Stimulated activated CD8-positive, alpha-beta memory T cell treated with anti-CD3 and anti-CD28 coated beads, Interleukin-12 subunit alpha, Interleukin-12 subunit beta, amount 100 ng/mL, for 24 hours (primary cell): ENCODE data around the gene KCNQ2.

Experiments
- DNase-seq: peaks from one replicate; pipeline ENCODE4 v3.0.0-alpha.2; 2020; ENCODE audit errors: extremely low read depth

The KCNQ2 gene

DNA sequence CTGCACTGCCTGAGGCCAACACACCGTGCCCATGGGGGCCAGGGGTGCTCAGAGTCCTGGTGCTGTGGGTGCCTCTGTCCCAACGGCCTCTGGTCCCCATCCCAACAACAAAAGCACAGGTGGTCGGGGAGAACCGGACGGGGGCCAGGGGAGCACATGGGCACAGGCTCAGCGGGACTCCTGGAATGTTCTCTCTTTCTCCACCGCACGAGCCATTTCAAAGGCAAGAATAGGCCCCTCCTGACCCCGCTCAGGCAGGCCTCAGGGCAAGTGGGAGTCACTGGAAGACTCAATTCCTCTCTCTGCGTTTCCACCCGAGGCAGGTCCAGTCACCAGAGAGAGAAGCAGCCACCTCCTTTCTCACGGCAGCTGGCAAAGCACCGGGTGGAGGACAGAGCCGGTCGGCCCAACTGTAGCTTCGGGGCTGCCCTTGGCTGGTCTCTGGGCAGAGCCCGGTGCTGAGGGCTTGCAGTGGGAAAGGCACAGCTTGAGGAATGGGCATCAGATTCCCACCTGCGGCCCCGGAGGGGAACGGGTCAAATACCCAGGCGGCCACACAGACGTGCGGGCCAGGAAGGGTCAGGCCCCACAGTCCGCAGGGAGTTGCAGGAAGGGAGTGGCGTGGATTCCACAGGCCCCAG, 55.2 kb downstream of the KCNQ2 start:
- no peak for DNase-seq

GRCh38 chr20:63416631-63417030, 55.8 kb downstream of the KCNQ2 start:
- DNase-seq: no peak

GRCh38 chr20:63415647-63416391, 56.6 kb downstream of the KCNQ2 start:
- DNase-seq: no peak

GRCh38 chr20:63414720-63415430, 57.6 kb downstream of the KCNQ2 start:
- no peak for DNase-seq

DNA sequence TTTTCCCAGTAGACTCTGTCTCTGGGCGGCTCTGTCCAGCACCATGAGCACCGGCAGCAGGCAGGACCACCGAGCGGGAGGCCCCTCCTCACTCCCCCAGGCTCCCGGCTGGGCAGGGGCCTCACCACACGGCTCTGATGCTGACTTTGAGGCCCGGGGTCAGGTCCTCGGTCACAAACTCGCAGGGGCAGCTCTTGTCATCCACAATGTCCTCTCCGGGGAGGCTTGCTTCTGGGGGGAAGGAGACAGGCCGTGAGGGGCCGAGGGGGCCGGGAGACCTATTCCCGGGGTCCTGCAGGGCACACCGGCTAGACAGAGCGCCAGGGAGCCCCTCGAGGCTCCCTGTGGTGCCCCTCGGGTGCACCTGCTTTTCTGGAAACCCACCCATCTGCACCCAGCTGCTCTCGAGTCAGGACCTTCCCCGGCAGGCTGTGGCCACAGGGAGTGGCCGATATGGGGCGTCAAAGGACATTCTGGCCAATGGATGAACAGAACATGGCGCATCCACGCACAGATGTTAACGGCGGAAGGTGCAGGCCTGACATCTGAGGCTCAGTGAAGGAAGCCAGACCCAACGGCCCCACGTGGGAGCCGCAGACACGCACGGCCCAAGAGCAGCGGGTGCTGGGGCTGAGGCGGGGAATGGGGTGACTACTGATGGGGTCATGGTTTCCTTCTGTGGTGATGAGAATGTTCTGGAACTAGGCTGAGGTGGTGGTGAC, 58.3 kb downstream of the KCNQ2 start:
- no peak for DNase-seq

GRCh38 chr20:63413323-63413722, 59.1 kb downstream of the KCNQ2 start:
- no peak for DNase-seq

GRCh38 chr20:63412889-63413288, 59.6 kb downstream of the KCNQ2 start:
- DNase-seq: no peak

- DNase-seq: no peak
Observed at GRCh38 chr20:63411898-63412631, 60.4 kb downstream of the KCNQ2 start.

- no peak for DNase-seq
Observed at GRCh38 chr20:63411151-63411897, 61.1 kb downstream of the KCNQ2 start.

GRCh38 chr20:63409834-63410435, 62.5 kb downstream of the KCNQ2 start:
- no peak for DNase-seq

DNA sequence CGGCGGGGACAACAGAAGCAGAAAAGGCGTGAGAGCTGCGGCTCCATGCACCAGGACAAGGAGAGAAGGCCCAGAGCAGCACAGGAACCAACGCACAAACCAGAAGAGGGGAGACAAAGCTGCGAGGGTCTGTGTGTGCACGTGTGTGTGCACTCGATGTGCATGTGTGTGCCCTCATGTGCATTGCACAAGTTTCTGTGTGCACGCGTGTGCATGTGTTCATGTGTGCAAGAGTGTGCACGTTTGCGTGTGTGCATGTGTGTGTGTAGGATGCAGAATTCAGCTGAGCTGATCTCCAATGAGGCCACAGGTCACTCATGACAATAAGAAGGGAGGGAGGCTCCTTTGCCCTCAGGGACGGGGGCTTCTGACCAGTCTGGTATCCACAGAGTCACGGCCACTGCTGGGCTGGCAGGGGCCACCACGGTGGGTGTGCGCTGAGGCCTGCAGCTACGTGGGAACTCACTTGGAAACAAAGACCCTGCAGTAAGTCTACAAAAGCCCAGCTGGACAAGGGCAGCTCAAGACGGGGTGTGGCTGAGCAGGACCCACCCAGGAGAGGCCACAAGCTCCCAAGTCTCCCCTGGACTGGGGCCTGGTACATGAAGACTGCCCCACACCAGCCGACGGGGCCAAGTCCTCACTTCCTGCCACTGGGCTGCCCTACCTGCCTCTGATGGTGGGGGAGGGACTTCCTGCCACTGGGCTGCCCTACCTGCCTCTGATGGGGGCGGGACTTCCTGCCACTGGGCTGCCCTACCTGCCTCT, 63.2 kb downstream of the KCNQ2 start:
- no peak for DNase-seq

- DNase-seq: no peak
Observed at GRCh38 chr20:63408684-63409046, 63.8 kb downstream of the KCNQ2 start.

DNA sequence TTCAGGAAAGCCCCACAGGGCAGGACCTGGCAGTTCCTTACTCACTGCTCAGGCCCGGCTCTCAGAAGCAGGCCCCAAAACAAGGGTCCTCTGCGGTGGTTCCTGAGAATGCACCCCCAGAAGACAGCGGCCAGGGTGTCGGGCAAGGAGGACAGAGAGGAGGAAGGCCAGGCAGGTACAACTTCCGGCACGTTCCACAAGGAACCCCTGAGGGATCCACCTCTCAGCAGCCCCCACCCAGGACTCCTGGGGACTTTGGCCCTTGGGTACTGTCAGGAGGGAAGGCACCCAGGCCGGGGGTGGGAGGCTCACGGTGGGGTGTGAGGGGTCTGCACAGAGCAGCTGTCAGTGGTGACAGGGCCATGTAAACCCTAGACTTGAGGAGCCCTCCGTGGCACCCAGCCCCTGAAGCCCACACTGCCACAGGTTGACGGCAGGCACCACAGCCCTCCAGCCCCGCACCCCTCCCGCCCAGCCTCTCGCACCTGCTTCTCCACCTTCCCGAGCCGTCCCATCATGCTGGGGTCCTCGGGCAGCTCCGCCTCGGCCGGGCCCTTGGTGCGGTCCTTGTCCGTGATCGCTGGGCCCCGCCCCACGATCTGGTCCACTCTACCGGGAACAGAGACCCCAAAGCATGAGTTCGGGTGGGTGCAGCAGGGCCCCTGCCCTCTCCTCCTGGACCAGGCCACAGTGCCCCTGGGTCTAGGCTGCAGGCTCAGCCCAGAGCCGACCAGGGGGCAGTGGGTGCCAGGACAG, 64.3 kb downstream of the KCNQ2 start:
- no peak for DNase-seq

GRCh38 chr20:63406617-63407245, 65.7 kb downstream of the KCNQ2 start:
- DNase-seq: no peak

- DNase-seq: no peak
Observed at GRCh38 chr20:63406011-63406410, 66.4 kb downstream of the KCNQ2 start.

DNA sequence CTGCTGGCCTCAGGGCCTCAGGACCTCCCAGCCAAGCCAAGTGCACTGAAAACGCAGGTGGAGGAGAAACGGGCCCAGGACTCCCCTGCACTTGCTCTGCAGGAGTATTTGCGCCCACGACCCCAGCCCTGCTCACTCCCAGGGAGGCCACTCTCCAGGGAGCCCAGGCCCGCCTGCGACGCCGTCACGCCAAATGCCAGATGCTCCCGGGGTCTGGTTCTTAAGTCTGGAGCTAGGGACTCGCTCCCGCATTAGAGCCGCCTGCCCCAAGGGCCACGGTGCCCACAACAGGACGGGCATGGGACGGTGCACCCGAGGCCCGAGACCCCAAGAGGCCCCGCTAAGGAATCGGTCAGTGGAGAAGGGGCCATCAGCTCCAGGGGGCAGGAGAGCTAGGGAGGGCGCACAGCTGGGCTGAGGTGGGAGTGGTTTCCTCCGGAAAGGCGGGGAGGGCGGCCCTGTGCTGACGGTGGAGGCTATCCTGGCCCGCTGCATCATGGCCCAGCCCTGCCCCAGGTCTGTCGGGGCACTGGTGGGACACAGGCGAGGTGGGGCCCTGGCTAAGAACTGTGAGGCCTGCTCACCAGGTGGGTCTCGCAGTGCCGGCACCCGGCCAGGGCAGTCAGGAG, 67.2 kb downstream of the KCNQ2 start:
- no peak for DNase-seq

GRCh38 chr20:63404129-63405085, 68.0 kb downstream of the KCNQ2 start:
- no peak for DNase-seq
